Measurements from ENCODE around the gene PDZRN3. TPM values are rescaled to one million over a fixed set of nuclear protein-coding genes. Genes with fewer than 3 reads are reported as not detected.

Gene PDZRN3
- total RNA-seq, 1 donor from 2014 or later: 28.7 TPM

DNA sequence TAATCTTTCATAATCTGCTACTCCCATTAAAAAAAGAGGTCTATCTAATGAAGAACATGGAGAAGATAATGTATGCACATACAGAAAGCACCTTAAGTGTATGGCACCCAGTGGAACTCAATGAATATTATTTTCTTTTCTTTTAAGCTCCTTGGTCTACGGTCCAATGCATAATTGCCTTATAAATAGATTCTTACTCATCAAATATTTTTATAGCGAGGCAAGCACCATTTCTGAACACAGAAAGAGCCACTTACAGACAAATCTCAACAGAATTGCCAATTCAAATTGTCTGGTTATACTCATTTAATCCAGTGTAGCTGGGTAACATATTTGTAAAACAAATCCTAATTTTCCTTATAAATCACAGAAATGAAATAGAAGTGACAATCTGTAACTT lies 6.3 kb downstream of the PDZRN3 start:
- Mint-ChIP-seq H3K36me3 (ENCODE audit: insufficient read depth) (peaks cover 1% of the 10 kb centered on the region), H3K9me3 (ENCODE audit: low read depth) (no peaks in the 10 kb centered on the region), H3K27me3 (no peaks in the 10 kb centered on the region), H3K27ac (no peak overlapping the region), H3K4me3 (ENCODE audit: low read depth) (no peak overlapping the region), H3K4me1 (ENCODE audit: low read depth) (peaks cover 21% of the 10 kb centered on the region)
- no peak for DNase-seq (ENCODE audit: low spot score, unreplicated experiment)
- TF ChIP-seq, protein P1, sequence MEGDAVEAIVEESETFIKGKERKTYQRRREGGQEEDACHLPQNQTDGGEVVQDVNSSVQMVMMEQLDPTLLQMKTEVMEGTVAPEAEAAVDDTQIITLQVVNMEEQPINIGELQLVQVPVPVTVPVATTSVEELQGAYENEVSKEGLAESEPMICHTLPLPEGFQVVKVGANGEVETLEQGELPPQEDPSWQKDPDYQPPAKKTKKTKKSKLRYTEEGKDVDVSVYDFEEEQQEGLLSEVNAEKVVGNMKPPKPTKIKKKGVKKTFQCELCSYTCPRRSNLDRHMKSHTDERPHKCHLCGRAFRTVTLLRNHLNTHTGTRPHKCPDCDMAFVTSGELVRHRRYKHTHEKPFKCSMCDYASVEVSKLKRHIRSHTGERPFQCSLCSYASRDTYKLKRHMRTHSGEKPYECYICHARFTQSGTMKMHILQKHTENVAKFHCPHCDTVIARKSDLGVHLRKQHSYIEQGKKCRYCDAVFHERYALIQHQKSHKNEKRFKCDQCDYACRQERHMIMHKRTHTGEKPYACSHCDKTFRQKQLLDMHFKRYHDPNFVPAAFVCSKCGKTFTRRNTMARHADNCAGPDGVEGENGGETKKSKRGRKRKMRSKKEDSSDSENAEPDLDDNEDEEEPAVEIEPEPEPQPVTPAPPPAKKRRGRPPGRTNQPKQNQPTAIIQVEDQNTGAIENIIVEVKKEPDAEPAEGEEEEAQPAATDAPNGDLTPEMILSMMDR (IDR thresholded peaks at IDR 0.05; ENCODE audit: unreplicated experiment): no peak

GRCh38 chr3:73616056-73616455 lies 8.7 kb downstream of the PDZRN3 start:
- Mint-ChIP-seq H3K4me1 (ENCODE audit: low read depth) (peaks cover 11% of the 10 kb centered on the region), H3K4me3 (ENCODE audit: low read depth) (no peak overlapping the region), H3K36me3 (ENCODE audit: insufficient read depth) (peaks cover 1% of the 10 kb centered on the region), H3K27me3 (peaks cover 4% of the 10 kb centered on the region), H3K27ac (no peak overlapping the region), H3K9me3 (ENCODE audit: low read depth) (no peaks in the 10 kb centered on the region)
- TF ChIP-seq, protein P1 (IDR thresholded peaks at IDR 0.05; ENCODE audit: unreplicated experiment): no peak
- DNase-seq (ENCODE audit: low spot score, unreplicated experiment): no peak

GRCh38 chr3:73614419-73614818 lies 10.3 kb downstream of the PDZRN3 start:
- Mint-ChIP-seq H3K27me3 (peaks cover 4% of the 10 kb centered on the region), H3K4me3 (ENCODE audit: low read depth) (no peak overlapping the region), H3K27ac (no peak overlapping the region), H3K4me1 (ENCODE audit: low read depth) (peaks cover 12% of the 10 kb centered on the region), H3K36me3 (ENCODE audit: insufficient read depth) (peaks cover 1% of the 10 kb centered on the region), H3K9me3 (ENCODE audit: low read depth) (no peaks in the 10 kb centered on the region)
- DNase-seq (ENCODE audit: low spot score, unreplicated experiment): no peak
- TF ChIP-seq, protein P1 (IDR thresholded peaks at IDR 0.05; ENCODE audit: unreplicated experiment): no peak

- Mint-ChIP-seq H3K27ac (no peak overlapping the region), H3K9me3 (ENCODE audit: low read depth) (no peaks in the 10 kb centered on the region), H3K36me3 (ENCODE audit: insufficient read depth) (peaks cover 2% of the 10 kb centered on the region), H3K4me1 (ENCODE audit: low read depth) (peaks cover 25% of the 10 kb centered on the region), H3K4me3 (ENCODE audit: low read depth) (no peak overlapping the region), H3K27me3 (peaks cover 4% of the 10 kb centered on the region)
- DNase-seq (ENCODE audit: low spot score, unreplicated experiment): no peak
- TF ChIP-seq, protein P1 (IDR thresholded peaks at IDR 0.05; ENCODE audit: unreplicated experiment): no peak
Measured at GRCh38 chr3:73611176-73611575, 13.6 kb downstream of the PDZRN3 start.

- Mint-ChIP-seq H3K4me1 (ENCODE audit: low read depth) (peaks cover 25% of the 10 kb centered on the region), H3K27ac (no peak overlapping the region), H3K27me3 (peaks cover 4% of the 10 kb centered on the region), H3K4me3 (ENCODE audit: low read depth) (no peak overlapping the region), H3K9me3 (ENCODE audit: low read depth) (no peaks in the 10 kb centered on the region), H3K36me3 (ENCODE audit: insufficient read depth) (peaks cover 2% of the 10 kb centered on the region)
- TF ChIP-seq, protein P1 (IDR thresholded peaks at IDR 0.05; ENCODE audit: unreplicated experiment): no peak
- DNase-seq (ENCODE audit: low spot score, unreplicated experiment): no peak
Measured at GRCh38 chr3:73610493-73610892, 14.2 kb downstream of the PDZRN3 start.

Measured in progenitor cell of endocrine pancreas (in vitro differentiated cells).